LNCAP (cell line): ENCODE measurements around the gene CCDC63.

Experiments
- TF ChIP-seq, protein P1 (sequence below): fragments of 450-650 bp; IDR thresholded peaks from 2 replicates; pipeline ENCODE4 v1.5.1; 2017; ENCODE audit warnings: mild to moderate bottlenecking

The CCDC63 gene

GRCh38 chr12:110917961-110918360 lies 71.2 kb downstream of the CCDC63 start:
- TF ChIP-seq, protein P1, sequence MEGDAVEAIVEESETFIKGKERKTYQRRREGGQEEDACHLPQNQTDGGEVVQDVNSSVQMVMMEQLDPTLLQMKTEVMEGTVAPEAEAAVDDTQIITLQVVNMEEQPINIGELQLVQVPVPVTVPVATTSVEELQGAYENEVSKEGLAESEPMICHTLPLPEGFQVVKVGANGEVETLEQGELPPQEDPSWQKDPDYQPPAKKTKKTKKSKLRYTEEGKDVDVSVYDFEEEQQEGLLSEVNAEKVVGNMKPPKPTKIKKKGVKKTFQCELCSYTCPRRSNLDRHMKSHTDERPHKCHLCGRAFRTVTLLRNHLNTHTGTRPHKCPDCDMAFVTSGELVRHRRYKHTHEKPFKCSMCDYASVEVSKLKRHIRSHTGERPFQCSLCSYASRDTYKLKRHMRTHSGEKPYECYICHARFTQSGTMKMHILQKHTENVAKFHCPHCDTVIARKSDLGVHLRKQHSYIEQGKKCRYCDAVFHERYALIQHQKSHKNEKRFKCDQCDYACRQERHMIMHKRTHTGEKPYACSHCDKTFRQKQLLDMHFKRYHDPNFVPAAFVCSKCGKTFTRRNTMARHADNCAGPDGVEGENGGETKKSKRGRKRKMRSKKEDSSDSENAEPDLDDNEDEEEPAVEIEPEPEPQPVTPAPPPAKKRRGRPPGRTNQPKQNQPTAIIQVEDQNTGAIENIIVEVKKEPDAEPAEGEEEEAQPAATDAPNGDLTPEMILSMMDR, result no peak

- TF ChIP-seq, protein P1, result no peak
These were observed 72.9 kb downstream of the CCDC63 start for GRCh38 chr12:110919720-110920119.

DNA sequence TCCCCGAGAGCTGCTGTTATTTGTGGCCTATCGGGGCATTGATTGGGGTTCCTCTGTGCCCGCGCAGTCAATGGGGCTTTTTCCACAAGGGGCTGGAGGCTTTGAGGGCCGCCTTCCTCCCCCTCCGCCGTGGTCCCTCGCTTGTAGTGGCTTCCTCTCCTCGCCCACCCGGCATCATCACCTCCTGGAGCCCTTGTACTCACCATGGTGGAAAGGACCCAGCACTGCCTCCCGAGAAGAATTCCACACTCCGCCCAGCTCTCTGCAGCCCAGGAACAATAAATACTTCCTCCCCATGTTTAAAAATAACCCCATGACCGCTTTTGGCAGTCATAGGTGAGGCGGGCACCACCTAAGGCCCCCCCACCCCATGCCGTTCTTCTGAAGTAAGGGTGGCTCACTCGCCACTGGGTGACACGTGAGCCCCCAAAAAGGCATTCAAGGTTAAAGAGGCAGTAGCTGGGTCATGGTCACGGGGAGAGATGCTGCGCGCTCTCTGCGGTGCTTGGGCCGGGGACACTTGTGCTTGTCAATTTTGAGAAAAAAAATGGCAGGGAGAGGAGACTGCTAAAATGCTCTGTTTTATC lies 73.6 kb downstream of the CCDC63 start, which contains the start of gene MYL2:
MYL2 (minus strand) TSS at position 256 of the 587 bp plus-strand sequence; CDS start at position 206, 50 bp downstream.
- TF ChIP-seq, protein P1, result no peak

- TF ChIP-seq, protein P1, result no peak
These were observed 74.5 kb downstream of the CCDC63 start for GRCh38 chr12:110921262-110921661.

DNA sequence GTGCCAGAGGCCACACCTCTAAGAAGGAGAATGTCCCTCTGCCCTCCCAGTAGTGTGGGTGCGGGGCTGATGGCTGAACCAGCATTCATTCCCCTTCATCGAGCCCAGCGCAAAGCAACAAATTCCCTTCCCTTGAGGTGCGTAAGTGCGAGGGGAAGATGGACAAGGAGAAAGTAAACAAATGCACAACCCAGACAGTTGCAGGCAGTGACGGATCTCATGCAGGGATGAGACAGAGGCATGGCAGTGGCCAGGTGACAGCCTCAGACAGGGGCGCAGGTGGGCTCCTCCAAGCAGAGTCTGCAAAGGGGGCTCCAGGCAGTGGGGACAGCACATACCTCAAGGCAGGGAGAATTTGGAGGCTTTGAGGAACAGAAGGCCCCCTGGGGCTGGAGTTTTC lies 75.9 kb downstream of the CCDC63 start:
- TF ChIP-seq, protein P1, result no peak

DNA sequence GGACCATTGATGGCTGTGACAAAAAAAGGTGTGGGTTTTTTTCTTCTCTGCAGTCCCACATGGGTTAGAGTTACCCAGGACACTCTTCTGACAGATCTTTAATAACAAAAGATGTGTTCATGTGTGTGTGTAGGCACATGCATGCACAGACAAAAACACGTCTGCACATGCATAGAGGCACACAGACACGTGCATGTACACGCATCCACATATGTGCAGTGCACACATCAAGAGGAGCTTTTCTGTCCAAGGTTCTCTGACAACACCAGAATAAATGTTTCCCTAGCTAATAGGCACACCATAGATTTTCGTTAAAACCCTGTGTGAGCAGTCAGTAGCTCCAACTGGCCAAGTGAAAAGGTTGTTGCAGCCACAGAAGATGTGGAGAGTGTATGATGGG lies 76.4 kb downstream of the CCDC63 start:
- TF ChIP-seq, protein P1, result no peak

GRCh38 chr12:110923692-110924334 lies 77.0 kb downstream of the CCDC63 start:
- TF ChIP-seq, protein P1, result no peak
